Fibroblast of lung (primary cell): ENCODE data around the gene SETX.

Experiments used
- CTCF ChIP-seq, 2 donors: IDR thresholded peaks in 1 of 2; conservative IDR thresholded peaks in 1 of 2; 1 replicate in 1 of 2; 2 replicates in 1 of 2; pipeline ENCODE4 v1.5.1; 2011 to 2012; ENCODE audit warnings: low read length in 2 of 2, control low read depth in 1 of 2, inconsistent platforms in 1 of 2, low read depth in 1 of 2, mild to moderate bottlenecking in 1 of 2
- EZH2 ChIP-seq: IDR thresholded peaks from 2 replicates; pipeline ENCODE4 v1.5.1; 2012; ENCODE audit warnings: low read length, control low read depth, mild to moderate bottlenecking; ENCODE audit errors: missing control alignments

GRCh38 chr9:132301521-132301920 is 53.3 kb downstream of the SETX start:
- no peak for TF ChIP-seq CTCF (conservative IDR thresholded peaks at IDR 0.05 in 1 of 2, IDR thresholded peaks at IDR 0.05 in 1 of 2; ENCODE audit: low read depth in 1 of 2, low read length in 2 of 2)
- no peak for TF ChIP-seq EZH2
